Vagina (tissue), 2 donors: ENCODE results near the gene EVPL. TPM values are rescaled to one million over a fixed set of nuclear protein-coding genes. Genes with fewer than 3 reads are reported as not detected.

ENCODE experiments used
- DNase-seq, 2 donors: peaks; one replicate each; pipeline ENCODE4 v3.0.0-alpha.2; 2017; ENCODE audit errors: extremely low spot score in 2 of 2
- H3K27ac ChIP-seq: fragments of 200-600 bp; sonication (generic); one replicate; pipeline ENCODE4 v1.5.1; 2019
- H3K27me3 ChIP-seq: fragments of 200-600 bp; sonication (generic); one replicate; pipeline ENCODE4 v1.5.1; 2019
- H3K36me3 ChIP-seq, 2 donors: fragments of 200-600 bp; sonication (generic); one replicate each; pipeline ENCODE4 v1.5.1; 2017 to 2019
- H3K4me1 ChIP-seq: fragments of 200-600 bp; sonication (generic); one replicate; pipeline ENCODE4 v1.5.1; 2019
- H3K4me3 ChIP-seq, 2 donors: fragments of 200-600 bp; sonication (generic); 1 replicate in 1 of 2; 2 replicates in 1 of 2; pipeline ENCODE4 v1.5.1; 2016 to 2019
- H3K9me3 ChIP-seq: fragments of 200-600 bp; sonication (generic); one replicate; pipeline ENCODE4 v1.5.1; 2019
- CTCF ChIP-seq, 3 experiments: fragments of 450-650 bp in 2 of 3; fragments of 200-600 bp in 1 of 3; sonication (generic) in 1 of 3; IDR thresholded peaks; one replicate each; pipeline ENCODE4 v1.5.1; 2017 to 2019; ENCODE audit warnings: antibody characterized with exemption in 3 of 3, mild to moderate bottlenecking in 2 of 3, moderate library complexity in 2 of 3
- POLR2A ChIP-seq, 2 donors: fragments of 450-650 bp; IDR thresholded peaks; one replicate each; pipeline ENCODE4 v1.6.1; 2017; ENCODE audit warnings: antibody characterized with exemption in 2 of 2, mild to moderate bottlenecking in 2 of 2, moderate library complexity in 2 of 2
- POLR2AphosphoS5 ChIP-seq, 2 donors: sonication (generic); formaldehyde crosslinking; IDR thresholded peaks; one replicate each; pipeline ENCODE4 v1.9.0; 2017; ENCODE audit warnings: antibody characterized with exemption in 2 of 2, mild to moderate bottlenecking in 2 of 2, low read depth in 1 of 2; ENCODE audit not compliant: insufficient read depth in 1 of 2
- intact Hi-C: fragments of 100-400 bp; cut with DNase I; formaldehyde crosslinking; loops from one replicate; pipeline ENCODE4 v1.15.1; 2023
- total RNA-seq: library from RNA; depleted of rRNA; stranded (reverse); fragments of >200 nt; gene quantifications from one replicate; pipeline ENCODE4 v1.2.3, GENCODE V29; 2016

EVPL gene
- total RNA-seq, 1 donor from 2014 or later: 115 TPM

- Histone ChIP-seq H3K36me3 (peaks cover 4 to 72% of the 10 kb centered on the region in 2 donors), H3K4me3 (no peak overlapping the region), H3K4me1 (peaks cover 12% of the 10 kb centered on the region), H3K9me3 (no peaks in the 10 kb centered on the region), H3K27ac (no peak overlapping the region), H3K27me3 (no peaks in the 10 kb centered on the region)
- TF ChIP-seq CTCF (IDR thresholded peaks at IDR 0.05) (no peak), POLR2A (IDR thresholded peaks at IDR 0.05) (no peak), POLR2AphosphoS5 (IDR thresholded peaks at IDR 0.05; ENCODE audit: insufficient read depth in 1 of 2, low read depth in 1 of 2) (no peak)
- no peak for DNase-seq
- intact Hi-C loops: no loop called here
These were observed 13.3 kb upstream of the EVPL start for GRCh38 chr17:76040376-76040775.

- H3K36me3 ChIP-seq: peaks cover 4 to 60% of the 10 kb centered on the region in 2 donors
- no peaks in the 10 kb centered on the region for H3K9me3 ChIP-seq
- H3K4me3 ChIP-seq: no peak overlapping the region
- TF ChIP-seq CTCF (IDR thresholded peaks at IDR 0.05) (no peak), POLR2A (IDR thresholded peaks at IDR 0.05) (no peak), POLR2AphosphoS5 (IDR thresholded peaks at IDR 0.05; ENCODE audit: insufficient read depth in 1 of 2, low read depth in 1 of 2) (no peak)
- intact Hi-C loops: no loop called here
- peaks cover 12% of the 10 kb centered on the region for H3K4me1 ChIP-seq
- no peaks in the 10 kb centered on the region for H3K27me3 ChIP-seq
- no peak for DNase-seq
- H3K27ac ChIP-seq: no peak overlapping the region
These were observed 12.0 kb upstream of the EVPL start for GRCh38 chr17:76039121-76039520.

GRCh38 chr17:76038050-76038449, 10.9 kb upstream of the EVPL start:
- no peak overlapping the region for H3K27ac ChIP-seq
- TF ChIP-seq POLR2AphosphoS5 (IDR thresholded peaks at IDR 0.05; ENCODE audit: insufficient read depth in 1 of 2, low read depth in 1 of 2) (no peak), POLR2A (IDR thresholded peaks at IDR 0.05) (no peak), CTCF (IDR thresholded peaks at IDR 0.05) (no peak)
- no peak for DNase-seq
- H3K4me1 ChIP-seq: peaks cover 12% of the 10 kb centered on the region
- intact Hi-C loops: no loop called here
- no peak overlapping the region for H3K4me3 ChIP-seq
- H3K27me3 ChIP-seq: no peaks in the 10 kb centered on the region
- H3K9me3 ChIP-seq: no peaks in the 10 kb centered on the region
- H3K36me3 ChIP-seq: peaks cover 4 to 49% of the 10 kb centered on the region in 2 donors

- no peak for DNase-seq
- Histone ChIP-seq H3K27ac (no peak overlapping the region), H3K9me3 (no peaks in the 10 kb centered on the region), H3K27me3 (no peaks in the 10 kb centered on the region), H3K36me3 (peaks cover 4 to 35% of the 10 kb centered on the region in 2 donors), H3K4me3 (no peak overlapping the region), H3K4me1 (peaks cover 12% of the 10 kb centered on the region)
- intact Hi-C loops: no loop called here
- TF ChIP-seq POLR2AphosphoS5 (IDR thresholded peaks at IDR 0.05; ENCODE audit: insufficient read depth in 1 of 2, low read depth in 1 of 2) (no peak), CTCF (IDR thresholded peaks at IDR 0.05) (no peak), POLR2A (IDR thresholded peaks at IDR 0.05) (no peak)
These were observed 9.6 kb upstream of the EVPL start for GRCh38 chr17:76036497-76037261.
